ENCODE results near the gene G6PC3.

GRCh38 chr17:44117351-44117750, 46.8 kb downstream of the G6PC3 start:
- TF ChIP-seq EZH2 (IDR thresholded peaks at IDR 0.05) (no peak), EZH2phosphoT487 (IDR thresholded peaks at IDR 0.05) (no peak)
- TF ChIP-seq, protein P1, sequence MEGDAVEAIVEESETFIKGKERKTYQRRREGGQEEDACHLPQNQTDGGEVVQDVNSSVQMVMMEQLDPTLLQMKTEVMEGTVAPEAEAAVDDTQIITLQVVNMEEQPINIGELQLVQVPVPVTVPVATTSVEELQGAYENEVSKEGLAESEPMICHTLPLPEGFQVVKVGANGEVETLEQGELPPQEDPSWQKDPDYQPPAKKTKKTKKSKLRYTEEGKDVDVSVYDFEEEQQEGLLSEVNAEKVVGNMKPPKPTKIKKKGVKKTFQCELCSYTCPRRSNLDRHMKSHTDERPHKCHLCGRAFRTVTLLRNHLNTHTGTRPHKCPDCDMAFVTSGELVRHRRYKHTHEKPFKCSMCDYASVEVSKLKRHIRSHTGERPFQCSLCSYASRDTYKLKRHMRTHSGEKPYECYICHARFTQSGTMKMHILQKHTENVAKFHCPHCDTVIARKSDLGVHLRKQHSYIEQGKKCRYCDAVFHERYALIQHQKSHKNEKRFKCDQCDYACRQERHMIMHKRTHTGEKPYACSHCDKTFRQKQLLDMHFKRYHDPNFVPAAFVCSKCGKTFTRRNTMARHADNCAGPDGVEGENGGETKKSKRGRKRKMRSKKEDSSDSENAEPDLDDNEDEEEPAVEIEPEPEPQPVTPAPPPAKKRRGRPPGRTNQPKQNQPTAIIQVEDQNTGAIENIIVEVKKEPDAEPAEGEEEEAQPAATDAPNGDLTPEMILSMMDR (IDR thresholded peaks at IDR 0.05) = no peak

Measured in neural progenitor cell (in vitro differentiated cells).